Glomerular endothelial cell (primary cell): ENCODE results near the gene FAIM2. TPM values are rescaled to one million over a fixed set of nuclear protein-coding genes. Genes with fewer than 3 reads are reported as not detected.

ENCODE experiments used
- DNase-seq: peaks from one replicate; pipeline ENCODE4 v3.0.0-alpha.2; 2011; ENCODE audit warnings: low read depth, low spot score; ENCODE audit errors: extremely low read depth
- total RNA-seq: library from RNA; depleted of rRNA; stranded (reverse); fragments of >200 nt; gene quantifications from 2 replicates; pipeline ENCODE4 v1.2.3, GENCODE V29; 2015

FAIM2 gene
- total RNA-seq, 1 donor from 2014 or later, result not detected

DNA sequence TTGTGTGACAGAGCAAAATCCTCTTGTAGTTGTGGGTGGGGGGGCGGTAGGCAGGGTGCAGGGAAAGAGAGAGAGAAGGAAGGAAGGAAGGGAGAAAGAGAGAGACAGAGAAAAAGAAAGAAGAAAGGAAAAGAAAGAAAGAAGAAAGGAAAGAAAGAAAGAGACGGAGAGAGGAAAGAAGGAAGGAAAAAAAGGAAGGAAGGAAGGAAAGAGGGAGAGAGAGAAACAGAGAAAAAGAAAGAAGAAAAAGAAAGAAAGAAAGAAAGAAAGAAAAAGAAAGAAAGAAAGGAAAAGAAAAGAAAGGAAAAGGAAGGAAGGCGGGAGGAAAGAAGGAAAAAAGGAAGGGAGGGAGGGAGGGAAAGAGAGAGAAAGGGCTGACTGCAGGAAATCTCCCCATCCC lies 17.6 kb upstream of the FAIM2 start:
- DNase-seq, result no peak

DNA sequence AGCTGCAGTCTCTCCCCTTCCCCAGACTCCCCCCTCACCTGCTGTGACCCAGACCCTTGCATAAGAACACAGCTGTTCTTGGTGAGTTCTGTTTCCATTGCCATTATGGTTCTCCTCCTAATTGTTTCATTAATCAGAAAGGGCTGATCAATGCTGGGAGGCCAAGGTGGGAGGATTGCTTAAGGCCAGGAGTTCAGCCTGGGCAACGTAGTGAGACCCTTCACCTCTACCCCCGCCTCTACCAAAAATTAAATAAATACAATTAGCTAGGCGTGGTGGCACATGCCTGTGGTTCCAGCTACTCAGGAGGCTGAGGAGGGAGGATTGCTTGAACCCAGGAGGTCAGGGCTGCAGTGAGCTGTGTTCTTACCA lies 17.2 kb upstream of the FAIM2 start:
- DNase-seq, result no peak

DNA sequence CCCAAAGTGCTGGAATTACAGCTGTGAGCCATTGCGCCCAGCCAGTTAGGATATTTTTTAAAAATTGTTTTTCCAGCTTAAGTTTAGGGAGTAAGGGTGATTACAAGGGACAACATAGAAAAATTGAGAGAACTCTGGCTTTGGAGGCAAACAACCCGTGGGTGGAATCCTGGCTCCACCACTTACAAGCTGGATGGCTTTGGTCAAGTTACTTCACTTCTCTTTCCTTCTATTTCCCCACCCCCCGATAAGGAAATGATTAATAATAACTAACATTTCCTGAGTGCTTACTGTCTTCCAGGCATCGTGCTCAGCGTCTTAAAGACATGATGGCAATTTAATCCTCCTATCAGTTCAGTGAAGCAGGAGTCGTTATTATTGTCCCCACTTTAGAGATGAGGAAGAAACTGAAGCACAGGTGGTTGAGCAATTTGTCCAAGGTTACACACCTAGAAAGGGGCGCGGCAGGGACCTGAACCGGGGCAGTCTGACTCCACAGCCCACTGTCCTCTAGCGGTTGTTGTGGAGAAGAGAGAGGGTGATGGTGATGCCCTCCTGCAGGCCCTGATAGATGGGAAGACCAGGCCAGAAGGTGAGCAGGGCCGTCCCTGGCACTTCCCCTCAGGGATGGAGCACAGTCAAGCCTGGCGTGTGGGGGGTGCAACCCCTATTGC lies 16.7 kb upstream of the FAIM2 start:
- DNase-seq, result peak; percentile 20

DNA sequence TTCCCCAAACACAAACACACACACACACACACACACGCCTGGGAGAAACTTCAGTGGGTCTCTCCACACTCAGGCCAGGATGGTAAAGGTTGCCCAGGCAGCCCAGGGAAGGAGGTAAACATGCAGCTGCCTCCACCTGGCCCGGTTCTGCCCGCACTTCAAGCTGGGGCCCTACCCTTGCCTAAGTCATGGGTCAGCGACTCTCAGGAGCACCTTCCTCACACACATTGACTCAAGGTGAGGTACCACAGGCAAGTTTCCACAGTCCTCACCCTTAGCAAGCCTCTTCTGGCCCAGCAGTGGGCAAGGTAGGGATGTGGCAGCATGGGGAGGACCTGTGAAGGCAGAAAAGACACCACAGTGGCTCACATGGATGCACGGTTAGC lies 14.1 kb upstream of the FAIM2 start:
- no peak for DNase-seq

DNA sequence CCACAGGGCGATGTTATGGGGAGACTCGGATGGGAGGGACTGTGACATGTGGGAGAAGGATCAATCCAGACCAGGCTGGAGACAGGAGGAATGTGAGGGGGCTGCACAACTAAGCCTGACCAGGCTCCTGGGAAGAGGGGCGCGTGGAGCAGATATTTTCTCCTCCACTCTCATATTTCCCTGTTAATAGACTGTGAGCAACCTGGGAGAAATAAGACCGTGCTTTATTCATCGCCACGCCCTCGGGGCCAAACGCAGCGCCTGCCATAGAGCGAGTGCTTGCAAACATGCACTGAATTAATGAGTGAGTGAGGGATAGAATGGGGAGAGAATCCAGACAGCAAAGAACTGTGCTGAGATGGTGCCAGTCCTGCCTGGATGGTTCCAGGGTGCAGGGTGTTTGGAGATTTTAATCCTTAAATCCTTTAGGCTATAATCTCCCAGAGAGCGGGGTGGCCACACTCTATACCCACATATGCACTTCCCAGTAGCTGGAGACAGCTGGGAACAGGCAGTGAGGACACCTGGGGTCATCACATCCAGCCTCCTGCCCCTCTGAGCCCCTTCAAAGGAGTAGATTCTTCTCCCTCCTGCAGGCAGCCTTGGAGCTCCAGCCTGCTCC lies 13.6 kb upstream of the FAIM2 start:
- DNase-seq, result no peak

DNA sequence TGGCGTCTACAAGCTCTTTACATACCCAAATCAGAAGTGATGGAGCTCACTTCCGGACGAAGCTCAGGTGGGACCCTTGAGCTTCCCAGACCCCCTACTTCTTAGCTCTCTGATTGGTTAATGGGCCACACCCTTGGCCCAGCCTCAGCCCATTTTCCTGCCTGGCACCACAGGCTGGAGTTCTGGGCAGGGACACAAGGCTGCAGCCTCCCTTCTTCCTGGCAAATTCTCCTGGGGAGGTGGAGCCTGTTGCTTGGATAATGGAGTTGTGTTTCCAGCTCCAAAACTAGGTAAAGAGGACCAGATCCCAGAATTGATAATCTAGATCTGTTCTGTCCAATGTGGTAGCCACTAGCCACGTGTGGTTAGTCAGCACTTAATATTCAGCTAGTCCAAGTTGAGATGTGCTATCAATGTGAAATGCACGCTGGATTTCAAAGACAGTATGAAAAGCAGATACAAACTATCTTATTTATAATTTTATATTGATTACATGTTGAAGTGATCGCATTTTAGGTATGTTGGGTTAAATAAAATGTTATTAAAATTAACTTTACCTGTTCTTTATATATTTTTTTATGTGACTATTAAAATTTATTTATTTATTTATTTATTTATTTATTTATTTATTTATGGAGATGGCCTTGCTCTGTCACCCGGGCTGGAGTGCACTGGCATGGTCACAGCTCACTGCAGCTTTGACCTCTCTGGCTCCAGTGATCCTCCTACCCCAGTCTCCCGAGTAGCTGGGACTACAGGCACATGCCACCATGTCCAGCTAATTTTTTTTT lies 12.6 kb upstream of the FAIM2 start:
- no peak for DNase-seq

DNA sequence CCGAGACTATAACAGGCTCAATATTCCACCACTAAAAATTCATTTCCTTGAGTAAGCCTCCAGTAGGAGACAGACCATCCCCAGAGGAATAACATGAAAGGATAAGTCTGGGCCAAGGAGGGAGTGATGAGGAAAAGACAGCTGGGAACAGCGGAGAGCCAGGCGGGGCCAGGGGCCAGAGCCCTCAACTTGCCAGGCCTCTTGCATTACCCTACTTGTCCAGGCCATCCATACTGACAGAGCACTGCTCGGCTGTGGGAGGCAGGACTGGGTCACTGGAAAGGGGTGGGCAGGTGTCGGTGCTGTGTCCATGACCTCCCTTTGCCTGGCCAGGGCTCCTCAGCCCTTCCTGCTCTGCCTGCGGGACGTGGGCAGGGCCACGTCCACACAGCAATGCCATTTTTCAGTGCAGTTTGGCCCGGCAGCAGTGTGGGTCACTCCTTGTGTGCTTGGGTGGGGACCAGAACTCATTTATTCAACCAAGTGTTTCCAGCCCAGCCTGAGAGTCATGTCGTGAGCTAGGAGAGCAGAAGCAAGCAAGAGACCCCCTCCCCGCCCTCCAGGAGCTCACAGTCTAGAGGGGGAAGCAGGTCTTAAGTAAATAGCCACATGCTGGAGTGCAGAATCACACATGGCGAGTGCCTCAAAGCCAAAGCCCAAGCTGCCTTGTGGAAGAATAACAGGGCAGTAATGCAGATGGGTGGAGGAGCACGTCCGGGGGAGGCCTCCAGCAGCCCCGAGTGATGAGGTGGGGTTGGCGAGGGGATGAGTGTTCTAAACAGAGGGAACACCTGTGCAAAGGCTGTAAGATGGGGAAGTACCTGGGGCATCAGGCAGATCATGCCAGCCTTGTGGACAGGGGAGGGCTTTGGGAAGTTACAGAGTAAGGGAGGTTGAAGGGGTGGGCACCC lies 8.9 kb upstream of the FAIM2 start:
- no peak for DNase-seq

DNA sequence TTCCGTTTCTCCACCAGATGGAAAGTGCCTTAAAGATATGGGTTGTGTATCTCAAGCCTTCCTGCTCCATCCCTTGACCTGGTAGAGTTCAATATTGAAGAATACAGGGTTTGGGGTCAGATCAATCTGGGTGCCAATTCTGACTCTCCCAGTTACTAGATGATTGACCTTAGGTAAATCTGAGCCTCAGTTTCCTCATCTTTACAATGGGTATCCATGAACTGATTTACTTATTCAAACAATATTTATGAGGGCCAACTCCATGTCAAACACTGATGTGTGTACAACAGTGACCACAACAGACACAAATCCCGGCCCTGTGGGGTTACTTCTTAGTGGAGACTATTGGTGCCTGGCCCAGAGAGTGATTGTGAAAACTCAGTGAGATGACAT lies 7.5 kb upstream of the FAIM2 start:
- DNase-seq, result no peak

DNA sequence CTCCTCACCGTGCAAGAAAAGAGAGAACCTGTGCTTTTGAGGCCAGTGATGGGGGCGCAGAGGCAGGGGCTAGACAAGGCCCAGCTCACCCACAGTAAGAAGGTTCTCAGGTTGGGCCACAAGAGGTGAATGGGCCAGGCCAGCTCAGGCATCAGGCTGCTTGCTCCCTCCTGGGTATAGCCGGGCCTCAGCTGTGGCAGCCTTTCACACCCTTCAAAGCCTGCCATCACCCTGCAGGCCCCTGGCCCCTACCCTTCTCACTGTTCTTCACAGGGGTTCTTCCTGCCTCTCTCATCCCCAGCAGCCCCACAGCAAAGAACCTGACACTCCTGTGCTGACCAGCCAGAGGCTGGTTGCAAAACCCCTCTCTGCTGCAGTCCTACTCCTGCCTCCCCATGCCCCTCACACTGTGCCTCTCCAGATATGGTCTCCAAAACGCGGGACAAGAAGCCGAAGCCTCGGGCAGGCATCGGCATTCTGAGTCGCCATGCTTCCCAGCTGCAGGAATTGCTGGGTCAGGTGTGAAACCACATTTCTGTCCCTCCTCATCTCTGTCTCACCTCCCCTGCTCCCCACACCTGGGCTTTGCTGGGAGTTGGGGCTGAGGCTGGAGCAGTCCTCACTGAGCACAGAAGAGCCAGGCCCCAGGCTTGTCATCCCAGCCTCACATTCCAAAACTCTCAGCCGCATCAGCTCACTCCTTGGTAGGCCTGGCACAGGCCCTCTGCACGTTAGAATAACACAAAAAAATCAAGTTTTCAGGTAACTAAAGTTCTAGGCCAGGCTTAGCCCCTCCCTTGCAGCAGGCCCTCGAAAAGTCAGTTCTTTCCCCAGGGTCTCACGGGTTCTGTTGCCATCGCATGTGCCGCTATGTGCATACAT lies 6.9 kb upstream of the FAIM2 start:
- DNase-seq, result no peak

DNA sequence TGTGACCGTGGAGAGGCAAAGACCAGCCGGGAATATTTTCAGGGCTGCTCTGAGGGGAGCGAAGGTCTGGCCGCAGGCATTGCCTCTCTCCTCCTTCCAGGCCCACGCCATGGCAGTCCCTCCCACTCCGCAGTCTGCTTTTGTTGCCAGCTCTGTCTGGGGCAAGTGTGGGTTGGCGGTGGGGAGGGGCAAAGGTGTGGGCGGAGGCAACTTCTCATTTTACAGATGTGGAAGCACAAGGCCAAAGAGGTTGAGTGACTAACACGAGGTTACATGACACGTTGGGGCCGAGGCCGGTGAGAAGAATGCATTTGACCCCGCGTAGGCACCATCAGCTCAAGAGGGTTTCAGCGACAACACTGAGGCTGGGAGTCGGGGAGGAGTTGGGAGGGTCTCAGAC lies 6.1 kb upstream of the FAIM2 start:
- no peak for DNase-seq

DNA sequence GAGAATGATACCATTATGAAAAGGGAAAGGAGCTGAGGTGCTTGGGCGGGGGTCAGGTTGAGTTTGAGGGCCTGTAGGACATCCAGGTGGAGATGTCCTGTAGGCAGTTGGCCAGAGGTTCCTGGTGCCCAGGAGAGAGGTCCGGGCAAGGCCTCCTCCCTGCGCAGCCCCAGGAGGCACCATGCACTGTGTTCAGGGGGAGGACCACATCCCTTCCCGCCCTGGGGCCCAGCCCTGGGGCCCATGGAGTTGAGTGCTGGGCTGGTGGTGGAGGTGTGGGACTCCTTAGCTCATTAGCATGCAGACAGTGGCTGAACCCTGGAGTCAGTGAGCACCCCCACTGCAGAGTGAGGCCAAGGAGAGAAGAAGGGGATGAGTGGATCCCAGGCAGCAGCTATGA lies 5.7 kb upstream of the FAIM2 start:
- no peak for DNase-seq

DNA sequence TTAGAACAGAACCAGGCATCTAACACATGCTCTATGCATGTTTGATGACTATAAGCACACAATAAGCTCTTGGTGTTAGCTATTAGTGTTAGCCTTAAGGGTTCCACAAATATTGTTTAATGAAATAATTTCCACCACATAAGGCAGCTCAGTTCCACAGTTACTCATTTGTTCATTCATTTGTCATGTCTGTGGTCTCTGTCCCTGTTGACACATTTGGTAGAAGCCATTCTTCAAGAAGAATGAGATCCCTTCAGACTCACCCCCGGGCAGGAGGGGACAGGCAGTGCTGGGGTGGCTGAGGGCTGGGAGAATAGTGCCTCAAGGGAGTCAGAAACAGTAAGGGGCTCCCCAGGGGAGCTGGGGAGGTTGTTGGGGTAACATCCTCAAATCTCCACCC lies 3.7 kb upstream of the FAIM2 start:
- no peak for DNase-seq

DNA sequence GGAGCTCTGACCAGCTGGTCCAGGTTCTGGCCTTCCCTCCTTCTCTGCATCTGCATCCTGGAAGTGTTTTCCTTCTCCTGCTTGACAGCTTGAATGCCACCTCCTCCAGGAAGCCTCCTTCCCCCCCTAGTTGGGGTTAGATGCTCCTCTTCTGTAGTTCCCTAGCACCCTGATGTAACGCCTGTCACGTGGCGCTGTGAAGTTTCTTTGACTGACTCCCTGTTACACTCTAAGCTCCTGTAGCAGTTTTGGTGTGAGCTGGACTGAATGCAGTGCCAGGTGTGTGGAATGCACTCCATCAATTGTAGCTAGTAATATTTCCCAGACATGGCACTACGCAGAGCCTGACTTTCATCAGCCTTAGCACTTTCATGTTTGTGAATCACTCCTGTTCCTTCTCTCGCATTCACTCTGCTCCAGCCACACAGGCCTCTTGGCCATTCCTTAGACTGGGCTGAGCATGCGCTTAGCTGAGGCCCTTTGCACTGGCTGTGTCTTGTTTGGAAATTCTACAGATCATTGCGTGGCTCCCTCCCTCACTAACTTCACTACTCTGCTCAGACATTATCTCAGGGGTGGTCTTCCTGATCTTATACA lies 2.1 kb upstream of the FAIM2 start:
- DNase-seq, result no peak

DNA sequence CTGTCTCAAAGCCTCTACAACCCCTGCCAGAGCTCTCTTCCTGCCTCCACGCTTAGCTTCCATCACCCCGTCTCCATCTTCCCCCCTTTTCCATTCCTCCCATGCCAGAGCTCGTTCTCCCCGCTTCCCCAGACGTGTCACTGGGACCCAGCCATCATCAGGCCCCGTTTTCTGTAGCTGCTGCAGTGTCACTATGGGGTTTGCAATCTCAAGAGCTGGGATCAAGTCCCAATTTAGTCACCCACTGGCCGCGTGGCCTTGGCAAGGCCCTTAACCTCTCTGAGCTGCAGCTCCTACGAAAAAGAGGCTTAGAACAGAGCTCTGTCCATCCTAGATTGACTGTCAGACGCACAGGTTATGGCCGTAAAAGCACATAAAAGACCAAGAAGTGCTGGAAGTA lies 901 bp upstream of the FAIM2 start:
- DNase-seq, result no peak

DNA sequence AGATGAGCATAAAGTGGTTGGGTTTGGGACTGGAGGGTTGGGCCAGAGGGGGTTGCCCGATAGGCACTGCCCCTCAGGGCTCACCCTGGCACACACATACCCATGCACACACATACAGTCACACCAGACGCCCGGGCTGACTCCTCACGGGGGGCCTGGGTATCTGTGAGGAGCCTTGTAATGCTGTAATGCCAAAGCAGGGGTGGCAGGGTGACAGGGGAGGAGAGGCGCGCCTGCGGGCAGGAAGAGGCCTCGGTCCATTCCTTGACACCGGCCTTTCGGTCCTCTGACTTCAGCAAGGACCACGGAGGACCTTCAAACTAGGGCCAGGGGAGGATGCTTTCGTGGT lies 375 bp downstream of the FAIM2 start:
- DNase-seq, result no peak

DNA sequence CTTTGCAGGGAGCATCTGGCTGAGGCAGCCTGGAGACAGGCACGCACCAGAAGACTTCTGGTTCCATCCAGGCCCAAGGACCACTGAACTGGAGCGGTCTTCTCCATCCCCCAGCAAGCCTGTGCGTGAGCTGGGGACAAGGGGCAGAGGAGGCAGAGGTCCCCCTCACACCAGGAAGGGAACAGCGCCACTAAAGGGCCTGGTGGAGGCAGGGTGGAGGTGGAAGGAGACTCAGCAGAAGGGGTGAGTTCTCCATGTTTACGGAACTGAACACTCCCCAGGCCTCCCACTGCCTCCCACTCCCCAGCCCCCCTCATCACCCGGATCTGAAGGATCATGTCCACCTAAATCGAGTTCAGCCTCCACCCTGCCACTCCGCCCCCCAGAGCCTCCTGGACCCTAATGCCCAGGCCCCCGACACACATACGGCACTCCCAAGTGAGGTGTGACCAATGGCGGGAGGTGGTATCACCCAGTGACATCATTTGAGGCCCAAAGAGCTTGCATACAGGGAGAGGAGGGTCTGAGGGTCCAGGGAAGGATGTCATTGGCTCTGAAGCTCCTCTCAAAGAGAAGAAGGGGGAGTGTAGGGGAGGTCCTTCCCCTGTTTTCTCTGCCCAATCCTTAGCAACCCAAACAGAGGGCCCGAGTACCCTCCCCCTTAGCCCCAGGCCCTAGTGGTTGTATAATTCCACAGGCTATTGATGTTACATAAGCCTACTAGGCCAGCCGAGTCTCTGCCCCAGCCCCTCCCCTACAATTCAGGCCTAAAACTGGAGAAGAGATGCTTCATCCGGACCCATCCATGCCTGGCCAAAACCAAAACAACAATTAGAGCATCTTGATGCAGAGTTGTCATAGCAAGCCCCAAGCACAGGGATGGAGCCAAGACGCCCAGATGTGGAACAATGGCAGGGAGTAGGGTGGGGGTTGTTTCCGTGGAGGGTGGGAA lies 1.0 kb downstream of the FAIM2 start:
- no peak for DNase-seq

DNA sequence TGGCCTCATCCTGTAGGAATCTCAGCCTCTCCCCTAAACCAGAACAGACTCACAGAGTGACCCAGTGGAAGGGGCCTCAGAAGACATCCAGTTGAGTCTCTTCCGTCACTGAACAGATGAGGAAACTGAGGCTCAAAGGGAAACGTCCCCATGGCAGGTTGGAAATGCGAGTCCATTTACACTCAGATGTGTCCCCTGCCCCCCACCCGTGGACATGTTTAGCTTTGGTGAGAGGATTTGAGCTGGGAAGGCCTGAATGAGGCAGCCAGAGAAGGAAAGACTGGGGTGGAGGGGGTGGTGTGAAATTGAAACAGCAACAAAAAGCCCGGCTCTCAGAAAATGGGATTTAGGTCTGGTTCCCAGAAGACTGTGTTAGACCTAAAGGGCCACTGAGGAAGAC lies 1.7 kb downstream of the FAIM2 start:
- no peak for DNase-seq

DNA sequence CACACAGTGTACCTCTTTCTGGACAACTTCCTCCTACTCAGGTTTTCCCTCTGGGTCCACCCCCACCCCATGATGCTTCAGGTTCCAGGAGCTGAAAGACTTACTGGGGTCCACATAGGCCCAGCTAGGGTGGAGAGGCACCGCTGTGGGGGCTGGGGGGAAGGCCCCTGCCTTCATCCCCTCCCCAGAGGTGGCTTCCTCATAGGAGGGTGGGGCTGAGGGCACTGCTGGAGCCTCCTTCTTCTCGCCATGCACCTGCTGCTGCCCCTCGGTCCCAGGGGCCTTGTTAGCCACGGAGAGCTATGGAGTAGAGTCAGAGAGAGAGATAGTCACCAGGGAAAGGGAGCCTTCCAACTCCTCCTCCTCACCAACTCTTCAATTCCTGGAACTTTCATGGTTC lies 2.7 kb downstream of the FAIM2 start:
- DNase-seq, result no peak

DNA sequence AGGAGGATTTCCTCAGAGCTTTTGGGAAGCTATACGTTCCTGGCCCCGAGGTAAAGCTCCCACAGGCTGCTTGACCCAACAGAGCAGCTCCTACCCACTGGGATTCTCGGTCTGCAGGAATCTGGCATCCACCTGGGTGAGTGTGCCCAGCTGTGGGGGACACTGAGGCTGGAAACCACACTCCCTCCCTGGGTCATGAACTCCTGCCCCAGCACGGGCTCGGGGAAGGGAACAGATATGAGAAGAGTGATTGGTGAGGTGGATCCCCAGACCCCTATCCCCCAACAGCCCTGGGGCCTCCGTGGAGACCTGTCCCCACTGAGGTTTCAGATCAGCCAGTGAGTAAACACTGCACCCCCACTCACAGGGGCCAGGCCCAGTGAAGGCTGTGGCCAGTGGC lies 3.3 kb downstream of the FAIM2 start:
- no peak for DNase-seq
